GM19239 (cell line): ENCODE measurements around the gene SFMBT2.
"Not testable (repeated sequence)": the region's sequence is repeated elsewhere in the genome, so short reads cannot be mapped to it uniquely, and the experiment has no call there.

Experiments used
- DNase-seq: peaks from one replicate; pipeline ENCODE4 v3.0.0; 2011; ENCODE audit warnings: low spot score; ENCODE audit not compliant: insufficient read length
- FAIRE-seq: peaks from 2 replicates; lab custom pipeline; 2011; peaks lifted over from hg19 to GRCh38; lab: Jason Lieb, UNC

SFMBT2 gene

GRCh38 chr10:7199152-7199760, 211.6 kb downstream of the SFMBT2 start:
- FAIRE-seq, result no peak
- no peak for DNase-seq

- no peak for FAIRE-seq
- DNase-seq, result no peak
Observed at GRCh38 chr10:7196284-7196683, 214.6 kb downstream of the SFMBT2 start.

DNA sequence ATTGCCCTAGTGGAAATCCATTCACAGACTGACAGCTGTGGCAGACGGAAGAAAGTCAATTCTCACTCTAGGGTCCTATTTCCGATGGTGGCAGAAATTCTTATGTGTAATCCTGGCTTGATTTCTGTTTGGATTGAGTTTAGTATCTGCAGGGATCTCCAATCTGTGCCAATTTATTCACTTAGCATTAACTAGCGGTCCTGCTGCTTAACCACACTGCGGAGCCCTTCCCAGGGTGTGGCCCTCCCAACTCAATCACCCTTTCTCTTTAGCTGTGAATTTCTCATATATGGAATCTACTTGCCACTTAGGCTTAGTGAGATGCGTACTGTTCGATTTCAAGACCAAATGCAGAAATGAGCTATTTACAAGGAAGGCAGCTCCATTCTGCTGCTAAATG, 215.7 kb downstream of the SFMBT2 start:
- FAIRE-seq (no peak), DNase-seq (no peak)

DNA sequence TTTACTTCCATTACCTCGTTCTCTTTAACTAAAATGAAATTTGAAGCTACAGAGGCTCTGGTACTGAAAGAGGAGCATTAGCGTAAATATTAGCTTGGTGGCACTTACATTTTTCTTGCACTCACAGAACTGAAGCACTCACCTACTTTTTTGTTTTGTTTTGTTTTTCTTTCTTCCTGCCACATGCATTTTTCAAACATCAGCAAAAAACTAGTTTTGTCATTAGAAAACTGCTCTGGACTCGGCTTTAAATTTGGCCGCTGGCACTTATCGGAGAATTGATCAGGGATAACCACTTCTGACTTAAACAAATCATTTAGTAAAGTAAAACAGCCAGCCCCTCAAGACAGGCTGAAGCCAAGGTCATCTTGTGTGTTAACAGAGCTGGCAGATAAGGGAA, 216.3 kb downstream of the SFMBT2 start:
- no peak for FAIRE-seq
- DNase-seq, result no peak

- no peak for FAIRE-seq
- DNase-seq, result no peak
Observed at GRCh38 chr10:7193369-7193768, 217.5 kb downstream of the SFMBT2 start.

DNA sequence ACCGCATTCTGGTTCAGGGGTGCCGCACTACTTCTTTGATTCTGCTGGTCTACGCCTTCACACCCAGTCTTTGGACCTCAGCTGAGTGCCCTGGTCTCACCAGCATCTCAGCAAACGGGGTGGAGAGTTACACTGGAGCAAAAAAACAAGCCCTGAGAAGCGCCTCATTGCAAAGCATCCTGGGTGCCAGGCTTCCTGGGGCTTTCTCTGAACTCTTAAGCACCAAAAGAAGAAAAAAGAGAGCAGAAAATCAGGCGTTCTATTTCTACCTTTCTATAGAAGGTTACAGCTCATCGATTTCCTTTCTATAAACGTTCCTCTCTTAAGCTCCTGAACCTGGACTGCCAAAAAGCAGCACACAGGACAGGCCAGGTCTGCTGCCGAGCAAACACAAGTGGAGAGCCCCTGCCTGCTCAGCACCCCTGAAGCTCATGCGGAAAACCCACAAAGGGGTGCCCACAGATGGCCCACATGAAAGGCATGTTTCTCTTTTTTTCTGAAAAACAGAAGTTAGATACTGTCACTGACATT, 217.9 kb downstream of the SFMBT2 start:
- FAIRE-seq (no peak), DNase-seq (no peak)

DNA sequence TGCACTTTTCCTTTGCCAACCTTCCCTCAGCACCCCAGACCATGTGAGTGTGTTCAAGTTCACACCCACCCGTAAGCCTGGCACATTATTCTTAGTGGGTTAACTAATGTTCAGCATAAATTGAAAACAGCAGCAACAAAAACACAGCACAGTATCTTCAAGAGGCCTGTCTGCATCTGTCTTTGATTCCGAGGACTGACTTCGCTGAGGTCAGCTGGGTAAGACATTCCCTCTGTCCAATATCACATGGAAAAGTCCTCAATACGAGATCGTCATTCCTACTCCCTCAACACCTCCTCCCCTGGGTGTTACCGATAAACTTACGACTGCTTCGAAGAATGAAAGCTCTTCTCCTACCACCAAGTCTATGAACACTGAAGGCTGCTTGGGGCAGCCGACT, 218.8 kb downstream of the SFMBT2 start:
- DNase-seq, result no peak
- no peak for FAIRE-seq

GRCh38 chr10:7190772-7191171, 220.1 kb downstream of the SFMBT2 start:
- FAIRE-seq, DNase-seq: not testable (repeated sequence)

DNA sequence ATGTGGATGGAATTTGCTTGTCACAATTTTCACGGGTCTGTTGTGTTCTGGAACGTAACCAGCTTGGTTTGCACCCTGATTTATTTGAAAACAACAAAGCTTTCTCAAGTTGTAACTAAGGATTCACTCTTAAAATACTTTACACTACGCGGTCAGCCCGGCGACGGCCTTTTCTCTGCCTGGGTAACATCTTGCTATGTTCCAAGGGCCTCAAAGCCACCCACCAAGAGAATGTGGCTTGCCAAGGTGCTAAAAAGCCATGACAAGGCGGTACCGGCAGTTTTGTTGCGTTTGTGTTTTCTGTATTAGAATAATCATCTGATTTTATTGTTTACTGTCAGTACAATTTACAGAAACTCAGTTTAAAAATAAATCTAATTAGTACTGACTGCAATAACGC, 220.9 kb downstream of the SFMBT2 start:
- FAIRE-seq (no peak), DNase-seq (no peak)

GRCh38 chr10:7188456-7189050, 222.3 kb downstream of the SFMBT2 start:
- no peak for DNase-seq
- no peak for FAIRE-seq

DNA sequence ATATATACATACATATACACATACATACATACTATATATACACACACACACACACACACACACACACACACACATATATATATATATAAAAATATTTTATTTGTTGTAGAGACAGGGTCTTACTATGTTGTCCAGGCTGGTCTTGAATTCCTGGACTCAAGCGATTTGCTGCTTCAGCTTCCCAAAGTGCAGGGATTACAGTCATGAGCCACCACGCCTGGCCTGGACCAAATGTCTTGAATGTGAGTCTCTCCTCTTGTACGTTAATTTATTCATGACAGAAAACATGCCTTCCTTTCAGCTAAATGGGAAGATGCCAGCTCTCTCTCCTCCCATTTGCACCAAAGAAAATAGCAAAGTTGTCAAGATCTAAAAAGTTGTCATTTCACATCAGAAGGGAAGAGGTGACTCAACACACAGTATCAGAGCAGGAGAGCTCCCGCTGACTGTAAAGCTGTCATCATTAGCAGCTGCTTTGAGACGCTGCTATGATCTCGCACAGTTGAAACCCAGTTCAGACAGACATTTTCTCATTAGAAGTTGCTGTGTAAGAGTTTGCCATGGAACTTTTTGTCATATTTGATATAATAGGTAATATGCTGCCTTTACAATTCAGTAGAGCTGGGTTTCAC, 224.3 kb downstream of the SFMBT2 start:
- no peak for DNase-seq
- no peak for FAIRE-seq

DNA sequence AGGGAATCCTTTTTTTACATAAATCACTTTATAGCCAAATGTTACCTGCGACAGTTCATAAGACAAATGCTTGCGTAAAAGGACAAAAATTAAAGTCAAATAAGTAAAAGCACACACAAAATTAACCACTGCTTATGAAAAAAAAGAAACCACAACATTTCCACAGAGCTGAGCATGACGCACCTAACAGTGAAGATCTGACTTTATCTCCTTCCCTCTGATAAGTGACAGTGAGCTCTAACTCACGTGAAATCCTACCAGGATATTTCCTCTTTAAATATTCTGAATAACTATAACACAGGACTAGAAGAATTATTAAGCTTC, 225.5 kb downstream of the SFMBT2 start:
- FAIRE-seq (peak; percentile 64), DNase-seq (no peak)

GRCh38 chr10:7184660-7185366, 226.0 kb downstream of the SFMBT2 start:
- FAIRE-seq, result peak; percentile 80
- DNase-seq, result no peak

GRCh38 chr10:7184116-7184515, 226.7 kb downstream of the SFMBT2 start:
- DNase-seq, FAIRE-seq: not testable (repeated sequence)

DNA sequence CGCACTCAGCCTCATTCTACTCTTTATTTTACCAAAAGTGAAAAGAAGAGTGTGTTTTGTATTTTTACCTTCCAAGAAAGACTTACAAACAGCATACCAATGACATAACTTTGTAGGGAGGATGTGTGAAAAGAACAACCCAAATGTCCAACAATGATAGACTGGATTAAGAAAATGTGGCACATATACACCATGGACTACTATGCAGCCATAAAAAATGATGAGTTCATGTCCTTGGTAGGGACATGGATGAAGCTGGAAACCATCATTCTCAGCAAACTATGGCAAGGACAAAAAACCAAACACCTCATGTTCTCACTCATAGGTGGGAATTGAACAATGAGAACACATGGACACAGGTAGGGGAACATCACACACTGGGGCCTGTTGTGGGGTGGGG, 228.5 kb downstream of the SFMBT2 start:
- FAIRE-seq, DNase-seq: not testable (repeated sequence)

- no peak for FAIRE-seq
- DNase-seq, result no peak
Observed at GRCh38 chr10:7181420-7181819, 229.4 kb downstream of the SFMBT2 start.

DNA sequence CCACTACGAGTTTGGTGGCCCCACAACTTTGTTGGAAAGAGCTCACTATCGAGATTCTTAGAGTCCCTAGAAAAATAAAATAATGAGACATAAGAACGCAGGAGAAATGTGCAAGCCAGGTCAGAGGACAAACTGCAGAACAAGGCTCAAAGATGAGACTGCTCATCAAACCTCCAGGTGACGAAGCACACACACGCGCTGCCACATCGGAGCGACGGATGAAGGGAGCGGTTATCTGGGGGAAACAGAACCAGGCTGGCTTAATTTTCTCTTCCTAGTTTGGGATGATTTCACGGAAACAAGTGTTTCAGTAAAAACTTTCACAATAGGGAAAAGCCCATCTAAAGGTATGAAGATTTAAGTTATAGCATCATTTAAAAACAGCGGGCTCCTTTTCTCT, 231.3 kb downstream of the SFMBT2 start:
- no peak for DNase-seq
- no peak for FAIRE-seq

DNA sequence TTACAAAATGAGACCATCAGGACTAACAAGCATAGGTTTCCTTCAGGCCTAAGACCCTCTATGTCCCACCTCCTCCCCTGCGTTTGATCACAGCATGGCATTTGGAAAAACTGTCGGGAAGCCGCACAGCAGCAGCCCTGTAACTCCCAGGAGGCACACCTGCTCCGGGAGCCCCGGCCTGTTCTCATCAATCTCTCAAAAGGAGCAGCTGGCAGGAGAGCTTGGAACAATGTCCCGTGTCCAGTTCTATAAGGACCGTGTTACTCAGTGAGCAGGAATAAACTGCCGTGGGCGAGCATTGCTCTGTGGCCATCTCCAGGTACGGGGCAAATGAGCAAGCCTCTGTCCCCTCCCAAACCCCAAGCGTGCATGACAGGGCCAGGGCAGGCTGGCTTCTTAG, 236.9 kb downstream of the SFMBT2 start:
- DNase-seq (no peak), FAIRE-seq (no peak)

DNA sequence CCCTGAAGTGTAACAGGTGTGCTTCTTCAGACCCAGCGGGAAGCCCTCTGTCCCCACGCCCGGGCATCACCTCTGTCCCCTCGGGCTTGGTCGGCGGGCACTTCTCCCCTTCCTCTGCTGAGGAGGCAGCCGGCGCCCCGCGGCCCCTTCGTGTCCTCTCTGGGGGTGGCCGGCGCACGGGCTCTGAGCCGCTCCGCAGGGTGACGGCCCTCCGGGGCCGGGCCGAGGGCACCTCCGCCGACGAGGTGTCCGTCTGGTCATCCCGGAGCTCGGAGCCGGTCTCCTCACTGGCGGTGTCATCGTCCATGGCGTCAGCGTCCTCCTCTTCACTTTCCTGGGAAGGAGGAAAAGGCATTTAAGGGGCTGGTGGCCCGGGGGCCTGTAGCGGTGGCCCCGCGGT, 239.0 kb downstream of the SFMBT2 start:
- FAIRE-seq (no peak), DNase-seq (no peak)

DNA sequence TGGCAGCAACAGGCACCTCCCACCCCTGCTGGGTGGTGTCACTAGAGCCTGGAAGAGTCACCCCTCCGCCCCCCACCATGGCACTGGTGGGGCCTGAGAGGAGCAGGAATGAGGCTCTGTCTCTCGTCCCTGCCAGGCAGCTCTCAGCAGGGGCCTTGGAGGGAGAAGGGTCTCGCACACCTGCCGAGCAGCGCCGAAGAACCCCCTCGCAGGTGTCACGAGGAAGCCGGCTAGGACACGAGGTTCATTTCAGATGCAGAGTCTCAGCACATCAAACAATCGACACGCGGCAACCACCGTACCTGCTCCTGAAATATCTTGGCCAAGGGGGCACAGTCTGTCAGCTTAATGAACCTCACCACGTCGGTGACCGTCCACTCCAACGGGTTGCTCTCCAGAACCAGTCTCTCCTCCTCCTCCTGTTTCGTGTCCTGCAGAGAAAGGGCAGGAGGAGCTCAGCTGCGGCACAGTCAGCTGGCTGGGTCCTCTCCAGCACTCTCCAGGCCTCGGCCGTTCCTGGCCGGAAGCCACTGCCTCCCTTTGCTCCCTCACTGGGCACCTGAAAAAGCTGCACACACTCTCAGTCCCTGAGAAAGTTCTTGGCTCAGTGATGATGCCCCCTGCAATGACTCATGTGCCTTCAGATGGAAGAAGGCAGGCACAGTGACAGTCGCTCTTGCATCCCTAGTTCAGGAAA, 240.1 kb downstream of the SFMBT2 start:
- FAIRE-seq, result no peak

GRCh38 chr10:7168414-7168813, 242.4 kb downstream of the SFMBT2 start:
- DNase-seq (no peak), FAIRE-seq (no peak)

More for the DNA sequence above, 240.1 kb downstream of the SFMBT2 start:
- no peak for DNase-seq
